Measurements from ENCODE around the gene WFIKKN2.

GRCh38 chr17:50806141-50806643 lies 29.2 kb upstream of the WFIKKN2 start:
- no peak for TF ChIP-seq CTCF (IDR thresholded peaks at IDR 0.05; ENCODE audit: poor library complexity)
- TF ChIP-seq EZH2 (IDR thresholded peaks at IDR 0.05; ENCODE audit: borderline replicate concordance): no peak
- no peak for TF ChIP-seq EZH2phosphoT487 (IDR thresholded peaks at IDR 0.05; ENCODE audit: low read depth, severe bottlenecking, unreplicated experiment)

All from hepatocyte (in vitro differentiated cells).